HT1080 (cell line): Measurements from ENCODE around the gene TTC33. TPM values are rescaled to one million over a fixed set of nuclear protein-coding genes. Genes with fewer than 3 reads are reported as not detected.
"Not testable (repeated sequence)": the region's sequence is repeated elsewhere in the genome, so short reads cannot be mapped to it uniquely, and the experiment has no call there.

ENCODE experiments used
- DNase-seq: peaks from one replicate; pipeline ENCODE4 v3.0.0-alpha.2; 2015; ENCODE audit warnings: low read depth
- polyA plus RNA-seq, 2 experiments: library from polyadenylated mRNA; depleted of rRNA; stranded (reverse); fragments of >200 nt; gene quantifications; 2 replicates each; pipeline ENCODE4 v1.2.3, GENCODE V29; 2015
- total RNA-seq: library from RNA; depleted of rRNA; stranded (reverse); fragments of >200 nt; shearing (Covaris generic); gene quantifications from 2 replicates; pipeline ENCODE4 v1.2.3, GENCODE V29; 2014; rRNA removed

The TTC33 gene, protein sequence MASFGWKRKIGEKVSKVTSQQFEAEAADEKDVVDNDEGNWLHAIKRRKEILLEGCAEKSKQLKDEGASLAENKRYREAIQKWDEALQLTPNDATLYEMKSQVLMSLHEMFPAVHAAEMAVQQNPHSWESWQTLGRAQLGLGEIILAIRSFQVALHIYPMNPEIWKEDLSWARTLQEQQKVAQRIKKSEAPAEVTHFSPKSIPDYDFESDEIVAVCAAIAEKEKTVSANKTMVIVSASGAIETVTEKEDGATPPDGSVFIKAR
- total RNA-seq = 5.8 and 8.4 TPM in 2 replicates
- 7.7 and 8.7 TPM in 2 replicates for polyA plus RNA-seq (2015; cell fraction: cytosol; rRNA removed)
- 6.2 and 9.4 TPM in 2 replicates for polyA plus RNA-seq (2015; cell fraction: nucleus; rRNA removed)

DNA sequence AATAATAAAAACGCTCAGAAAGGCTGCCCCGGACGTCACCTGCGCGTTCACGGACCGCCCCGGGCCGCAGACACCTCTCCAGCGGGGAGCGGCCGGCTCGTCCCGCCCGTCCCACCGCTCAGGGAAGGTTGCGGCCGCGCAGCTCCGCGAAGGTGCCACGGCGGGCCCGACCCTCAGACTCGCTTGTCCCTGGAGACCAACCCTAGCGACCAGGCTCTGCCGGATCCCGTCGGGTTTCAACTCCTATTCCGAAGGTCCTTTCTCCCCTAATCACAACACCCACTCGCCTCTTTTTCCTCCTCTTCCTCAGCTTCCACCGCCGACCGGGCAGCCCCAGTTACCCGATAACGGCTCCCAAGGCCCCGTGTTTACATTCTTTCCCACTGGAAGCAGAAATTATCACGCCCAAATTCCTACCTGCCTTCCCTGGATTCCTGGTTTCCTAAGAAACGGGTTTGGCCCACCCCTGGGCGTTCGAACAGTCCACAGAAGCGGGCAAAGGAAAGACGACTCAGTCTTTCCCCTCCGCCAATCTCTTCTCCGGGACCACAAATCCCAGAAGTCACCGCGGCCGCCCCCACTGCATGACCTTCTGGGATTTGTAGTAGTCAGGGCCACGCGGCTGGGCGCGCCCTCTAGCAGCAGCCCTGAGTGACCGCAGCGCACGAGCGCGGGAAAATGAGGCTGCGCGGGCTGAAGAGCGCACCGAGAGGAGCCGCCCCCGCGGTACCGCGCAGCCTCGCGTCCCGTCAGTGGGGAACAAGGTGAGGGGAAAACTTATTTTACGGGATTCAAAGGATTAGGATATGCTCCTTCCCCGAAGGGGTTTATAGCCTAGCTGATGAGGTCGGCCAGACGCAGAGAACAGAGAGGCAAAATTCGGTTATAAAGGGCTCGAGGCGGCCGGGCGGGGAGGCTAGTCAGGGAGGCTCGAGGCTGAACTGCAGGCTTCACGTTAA, at the start of gene TTC33:
Gene TTC33, minus strand, starts transcription at position 555 of the 959 bp plus-strand sequence. CDS start 8,943 bp downstream, outside the sequence.
- peak; percentile 94 for DNase-seq

DNA sequence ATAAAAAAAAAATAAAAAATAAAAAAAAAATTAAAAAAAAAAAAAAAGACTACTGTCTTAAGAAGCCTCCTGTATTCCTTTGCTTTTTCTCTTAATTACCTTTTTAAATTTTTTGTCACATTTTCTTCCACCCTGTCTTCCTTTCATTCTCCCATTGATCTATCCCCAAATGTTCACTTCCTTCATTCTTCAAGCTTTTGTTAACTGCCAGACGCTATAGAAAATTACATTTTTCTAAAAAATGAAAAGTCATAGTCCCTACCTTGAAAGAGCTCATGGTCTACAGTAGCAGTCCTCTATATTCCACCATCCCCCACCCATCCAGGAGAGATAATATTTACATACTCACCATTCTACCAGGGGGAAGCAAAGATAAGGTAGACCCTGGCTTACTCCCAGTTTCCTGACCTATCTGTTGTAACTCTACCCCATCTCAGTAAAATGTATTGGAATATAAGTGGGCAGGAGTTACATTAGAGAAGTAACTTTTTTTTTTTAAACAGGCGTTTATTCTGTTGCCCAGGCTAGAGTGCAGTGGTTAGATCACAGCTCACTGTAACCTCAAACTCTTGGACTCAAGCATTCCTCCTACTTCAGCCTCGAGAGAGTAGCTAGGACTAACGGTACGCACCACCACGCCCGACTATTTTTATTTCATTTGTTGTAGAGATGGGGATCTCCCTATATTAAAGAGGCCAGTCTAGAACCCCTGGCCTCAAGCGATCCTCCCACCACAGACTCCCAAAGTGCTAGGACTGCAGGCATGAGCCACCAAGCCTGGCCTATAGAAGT, 46.2 kb upstream of the TTC33 start:
- DNase-seq = no peak

DNA sequence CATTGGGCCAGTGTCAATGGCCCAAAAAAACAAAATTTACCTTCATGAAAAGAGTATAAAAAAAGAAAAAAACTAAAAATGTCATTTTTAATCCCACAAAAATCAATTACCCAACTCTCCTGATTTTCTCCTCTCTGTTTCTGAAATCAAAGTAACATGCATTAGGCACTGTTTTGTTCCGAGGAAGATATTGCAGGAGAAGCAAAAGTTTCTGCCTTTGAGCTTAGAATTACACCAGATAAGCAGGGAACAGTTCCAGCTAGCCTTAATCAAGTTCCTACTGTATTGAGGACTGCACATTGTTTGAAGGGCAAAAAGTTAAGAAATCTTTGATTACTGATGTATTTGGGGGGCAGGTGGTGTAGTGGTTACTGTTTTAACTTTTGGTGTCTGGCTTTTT, 43.5 kb upstream of the TTC33 start:
- no peak for DNase-seq

DNA sequence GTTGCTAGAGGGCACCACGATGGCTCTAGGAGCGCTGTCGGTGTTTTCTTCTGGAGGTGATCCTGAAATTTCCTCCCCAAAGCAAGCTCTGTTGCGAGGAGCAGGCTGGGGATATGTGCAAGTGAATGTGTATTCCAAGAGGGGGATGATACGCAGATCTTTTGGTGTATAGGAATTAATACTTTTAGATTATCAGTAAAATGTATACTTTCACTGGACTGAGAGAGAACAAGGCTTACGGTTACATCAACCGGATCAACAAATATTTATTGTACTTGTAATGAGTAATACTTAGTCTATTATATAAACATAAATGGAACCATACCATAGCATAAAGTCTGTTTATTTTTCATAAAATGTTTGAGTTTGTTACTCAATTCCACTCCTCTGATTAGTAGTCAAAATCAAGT, 43.0 kb upstream of the TTC33 start:
- peak; percentile 67 for DNase-seq

DNA sequence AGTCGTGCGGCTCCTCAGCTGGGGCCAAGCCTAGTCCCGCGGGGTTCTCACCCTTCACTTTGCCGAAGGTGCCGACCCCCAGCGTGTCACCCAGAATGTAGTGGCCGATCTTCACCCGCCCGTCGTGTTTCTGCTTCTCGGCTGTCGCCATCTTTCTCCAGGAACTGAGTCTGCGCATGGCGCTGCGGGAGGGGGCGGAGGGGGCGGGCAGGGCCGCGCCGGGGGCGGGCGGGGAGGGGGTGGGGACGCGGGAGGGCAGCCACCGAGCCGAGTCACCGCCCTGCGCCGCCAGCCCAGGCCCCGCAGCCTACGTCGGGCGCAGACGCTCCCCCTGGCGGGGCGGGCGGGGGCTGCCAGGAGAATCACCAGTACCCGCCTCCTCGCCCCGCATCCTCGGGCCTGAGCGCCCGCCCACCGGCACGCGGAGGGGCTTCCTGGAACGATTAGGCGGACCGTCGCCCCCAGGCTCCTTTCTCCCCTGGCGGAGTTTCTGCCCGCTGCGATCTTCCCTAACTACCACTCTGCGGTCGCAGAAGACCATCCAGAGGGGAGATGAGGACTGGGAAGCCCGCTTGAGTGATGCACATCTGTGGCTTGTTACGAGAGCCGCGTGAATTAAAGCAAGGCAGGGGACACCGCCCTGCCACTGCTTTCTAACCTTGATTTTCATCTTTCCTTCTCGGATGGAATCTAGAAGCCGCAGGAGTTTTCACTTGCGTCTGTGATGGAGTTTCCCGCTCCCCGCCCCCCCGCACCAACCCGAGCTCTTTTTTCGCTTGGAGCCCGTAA, 42.4 kb upstream of the TTC33 start, which contains the start of gene PRKAA1:
Gene PRKAA1, minus strand, starts transcription at position 363 of the 789 bp plus-strand sequence. Its CDS starts 185 bp downstream, at position 178.
- peak; percentile 82 for DNase-seq

DNA sequence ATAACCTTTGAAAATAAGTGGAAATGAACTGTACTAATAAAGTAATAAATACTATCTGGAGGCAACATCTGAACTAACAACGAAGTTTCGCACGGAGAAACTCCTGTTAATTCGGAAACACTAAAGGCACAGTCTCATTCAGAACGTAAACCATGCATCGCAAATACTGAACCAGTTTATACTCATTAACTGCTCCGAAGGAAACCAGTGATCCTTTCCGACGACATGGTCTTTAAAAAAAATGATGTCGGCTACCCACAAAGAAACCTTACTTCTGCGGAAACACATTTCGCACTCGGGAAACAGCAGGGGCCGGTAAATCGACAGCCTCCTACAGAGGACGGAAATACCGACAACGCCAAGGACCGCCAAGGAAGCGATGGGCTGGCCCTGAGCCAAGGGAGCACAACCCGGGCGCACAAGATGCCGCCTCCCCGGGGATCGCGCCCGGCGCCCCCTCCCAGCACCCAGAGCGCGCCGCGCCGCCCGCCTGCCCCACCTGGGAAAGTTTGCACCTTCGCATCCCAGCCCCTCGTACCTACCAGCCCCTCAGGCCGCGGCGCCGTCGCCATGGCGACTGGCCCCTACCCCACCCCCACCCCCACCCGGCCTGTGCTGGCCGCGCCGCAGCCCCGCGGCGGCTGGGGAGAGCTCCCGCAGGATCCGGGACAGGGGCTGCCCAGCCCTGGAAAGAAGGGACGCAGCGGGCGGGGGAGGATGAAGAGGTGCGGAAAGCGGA, 41.7 kb upstream of the TTC33 start:
- peak; percentile 74 for DNase-seq

DNA sequence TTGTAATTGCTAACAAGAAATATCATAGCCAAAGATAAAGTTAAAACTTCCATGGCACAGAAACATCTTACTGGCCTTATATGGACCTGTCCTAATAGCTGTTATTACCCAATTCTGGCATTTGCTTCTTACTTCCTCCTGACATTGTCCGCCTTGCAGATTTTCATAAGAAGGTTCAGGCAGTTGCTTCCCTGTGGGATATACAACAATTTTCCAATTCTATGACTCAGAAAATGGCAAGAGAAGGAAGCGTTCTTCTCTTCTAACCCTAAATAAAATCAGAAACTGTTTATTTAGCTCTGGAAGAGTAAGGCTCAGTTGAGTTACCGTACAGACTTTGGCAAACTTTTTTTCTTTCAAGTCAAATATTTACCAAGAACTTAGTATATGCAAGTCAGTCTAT, 40.7 kb upstream of the TTC33 start:
- DNase-seq = no peak

DNA sequence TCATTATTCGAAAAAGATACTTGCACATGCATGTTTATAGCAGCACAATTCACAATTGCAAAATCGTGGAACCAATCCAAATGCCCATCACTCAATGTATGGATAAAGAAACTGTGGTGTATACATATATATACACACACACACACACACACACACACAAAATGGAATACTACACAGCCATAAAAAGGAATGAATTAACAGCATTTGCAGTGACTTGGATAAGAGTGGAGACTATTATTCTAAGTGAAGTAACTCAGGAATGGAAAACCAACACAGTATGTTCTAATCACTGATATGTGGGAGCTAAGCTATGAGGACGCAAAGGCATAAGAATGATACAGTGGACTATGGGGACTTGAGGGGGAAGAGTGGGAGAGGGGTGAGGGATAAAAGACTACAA, 39.1 kb upstream of the TTC33 start:
- DNase-seq = not testable (repeated sequence)

DNA sequence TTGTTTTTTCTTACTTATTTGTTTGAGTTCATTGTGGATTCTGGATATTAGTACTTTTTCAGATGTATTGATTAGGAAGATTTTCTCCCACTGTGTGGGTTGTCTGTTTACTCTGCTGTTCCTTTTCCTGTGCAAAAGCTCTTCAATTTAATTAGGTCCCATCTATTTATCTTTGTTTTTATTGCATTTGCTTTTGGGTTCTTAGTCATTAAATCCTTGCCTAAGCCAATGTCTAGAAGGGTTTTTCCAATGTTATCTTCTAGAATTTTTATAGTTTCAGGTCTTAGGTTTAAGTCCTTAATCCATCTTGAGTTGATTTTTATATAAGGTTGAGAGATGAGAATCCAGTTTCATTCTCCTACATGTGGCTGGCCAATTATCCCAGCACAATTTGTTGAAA, 38.6 kb upstream of the TTC33 start:
- not testable (repeated sequence) for DNase-seq

DNA sequence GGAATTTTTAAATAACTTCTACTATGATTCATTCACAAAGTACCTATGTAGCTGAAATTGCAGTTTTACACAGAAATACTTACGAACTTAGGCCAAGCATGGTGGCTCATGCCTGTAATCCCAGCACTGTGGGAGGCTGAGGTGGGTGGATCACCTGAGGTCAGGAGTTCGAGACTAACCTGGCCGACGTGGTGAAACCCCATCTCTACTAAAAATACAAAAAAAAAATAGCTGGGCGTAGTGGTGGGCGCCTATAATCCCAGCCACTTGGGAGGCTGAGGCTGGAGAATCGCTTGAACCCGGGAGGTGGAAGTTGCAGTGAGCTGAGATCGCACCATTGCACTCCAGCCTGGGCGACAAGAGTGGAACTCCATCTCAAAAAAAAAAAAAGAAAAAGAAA, 36.9 kb upstream of the TTC33 start:
- DNase-seq = not testable (repeated sequence)

DNA sequence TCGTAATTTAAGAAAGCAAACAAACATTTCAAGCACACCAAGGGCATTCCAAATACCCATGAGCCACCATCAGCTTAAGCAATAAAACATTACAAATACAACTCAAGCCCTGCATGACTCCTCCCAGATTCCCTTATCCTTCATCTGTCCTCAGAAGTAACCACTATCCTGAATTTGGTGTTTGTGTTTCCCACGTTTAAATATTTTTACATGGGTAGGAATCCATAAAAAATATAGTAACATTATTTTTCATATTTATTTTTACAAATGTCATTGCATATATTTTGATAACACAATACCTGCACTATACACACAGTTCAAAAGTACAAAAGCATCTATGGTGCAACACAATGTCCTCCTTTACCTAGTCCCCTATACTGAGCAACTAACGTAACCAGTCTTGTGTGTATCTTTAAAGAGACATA, 36.0 kb upstream of the TTC33 start:
- no peak for DNase-seq

DNA sequence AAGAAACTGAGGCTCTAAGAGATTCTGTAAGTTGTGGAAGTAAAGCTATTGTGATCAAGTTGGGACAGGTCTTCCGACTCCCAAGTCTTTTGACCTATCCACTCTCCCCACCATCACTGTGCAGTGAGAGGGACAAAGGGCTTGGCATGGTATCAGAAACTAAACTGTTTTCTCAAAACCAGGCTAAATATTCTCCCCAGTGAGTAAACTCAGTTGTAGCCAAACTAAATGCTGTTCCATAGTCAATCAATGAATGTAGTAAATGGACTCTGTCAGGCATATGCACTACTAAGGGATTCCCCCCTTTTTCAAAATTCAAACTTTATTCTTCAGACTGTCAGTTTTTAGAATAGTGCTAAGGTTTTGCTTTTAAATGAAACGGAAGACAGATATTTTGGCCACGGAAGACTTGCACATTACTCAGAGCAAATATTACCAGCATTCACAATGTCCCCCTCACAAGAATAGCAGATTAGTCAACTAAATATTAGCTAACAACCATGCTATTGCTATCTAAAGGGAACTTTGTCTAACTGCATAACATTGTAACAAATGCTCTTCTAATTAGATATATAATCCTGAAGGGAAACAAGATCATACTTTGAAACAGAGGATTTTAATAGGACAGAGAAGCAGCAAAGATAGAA, 35.3 kb upstream of the TTC33 start:
- no peak for DNase-seq

DNA sequence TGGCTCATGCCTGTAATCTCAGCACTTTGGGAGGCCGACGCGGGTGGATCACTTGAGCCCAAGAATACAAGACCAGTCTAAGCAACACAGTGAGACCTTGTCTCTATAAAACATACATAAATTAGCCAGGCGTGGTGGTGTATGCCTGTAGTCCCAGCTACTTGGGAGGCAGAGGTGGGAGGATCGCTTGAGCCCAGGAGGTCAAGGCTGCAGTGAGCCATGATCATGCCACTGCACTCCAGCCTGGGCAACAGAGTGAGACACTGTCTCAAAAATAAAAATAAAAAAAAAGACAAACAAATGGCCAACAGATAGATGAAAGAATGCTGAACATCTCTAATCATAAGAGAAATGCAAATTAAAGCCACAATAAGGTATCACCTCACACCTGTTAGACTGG, 33.2 kb upstream of the TTC33 start:
- not testable (repeated sequence) for DNase-seq

DNA sequence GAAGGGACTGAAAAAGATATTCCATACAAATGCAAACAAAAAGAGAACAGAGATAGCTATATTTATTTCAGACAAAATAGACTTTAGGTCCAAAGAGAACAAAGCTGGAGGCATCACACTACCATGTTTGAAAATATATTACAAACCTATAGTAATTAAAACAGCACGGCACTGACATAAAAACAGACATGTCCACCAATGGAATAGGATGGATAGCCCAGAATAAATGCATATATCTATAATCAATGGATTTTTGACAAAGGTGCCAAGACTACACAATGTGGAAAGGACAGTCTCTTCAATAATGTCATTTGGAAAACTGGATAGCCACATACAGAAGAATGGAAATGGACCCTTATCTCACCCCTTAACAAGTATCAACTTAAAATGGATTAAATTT, 32.2 kb upstream of the TTC33 start:
- DNase-seq = no peak

DNA sequence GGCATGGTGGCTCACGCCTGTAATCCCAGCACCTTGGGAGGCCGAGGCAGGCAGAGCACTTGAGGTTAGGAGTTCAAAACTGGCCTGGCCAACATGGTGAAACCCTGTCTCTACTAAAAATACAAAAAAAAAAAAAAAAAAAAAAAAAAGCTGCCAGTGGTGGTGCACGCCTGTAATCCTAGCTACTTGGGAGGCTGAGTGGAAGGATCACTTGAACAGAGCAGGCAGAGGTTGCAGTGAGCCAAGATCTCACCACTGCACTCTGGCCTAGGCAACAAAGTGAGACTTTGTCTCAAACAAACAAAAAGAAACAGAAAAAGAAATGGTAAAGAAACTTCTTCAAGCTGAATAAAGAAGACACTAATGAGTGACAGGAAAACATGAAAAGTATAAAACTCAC, 30.9 kb upstream of the TTC33 start:
- not testable (repeated sequence) for DNase-seq

DNA sequence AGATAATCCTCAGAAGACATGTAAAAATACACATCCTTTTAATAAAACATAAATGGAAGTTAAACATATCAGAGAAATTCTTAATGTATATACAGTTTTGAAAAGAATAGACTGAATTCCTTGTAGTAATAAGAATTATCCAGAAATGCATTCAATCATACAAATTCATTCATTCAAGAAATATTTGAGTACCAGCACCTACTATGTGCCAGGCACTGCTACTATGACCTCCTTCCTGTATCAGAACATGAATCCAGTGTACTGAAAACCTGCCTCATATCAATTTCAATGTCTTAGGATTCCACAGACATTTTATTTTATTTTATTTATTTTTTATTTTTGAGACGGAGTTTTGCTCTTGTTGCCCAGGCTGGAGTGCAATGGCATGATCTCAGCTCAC, 29.2 kb upstream of the TTC33 start:
- DNase-seq = no peak

DNA sequence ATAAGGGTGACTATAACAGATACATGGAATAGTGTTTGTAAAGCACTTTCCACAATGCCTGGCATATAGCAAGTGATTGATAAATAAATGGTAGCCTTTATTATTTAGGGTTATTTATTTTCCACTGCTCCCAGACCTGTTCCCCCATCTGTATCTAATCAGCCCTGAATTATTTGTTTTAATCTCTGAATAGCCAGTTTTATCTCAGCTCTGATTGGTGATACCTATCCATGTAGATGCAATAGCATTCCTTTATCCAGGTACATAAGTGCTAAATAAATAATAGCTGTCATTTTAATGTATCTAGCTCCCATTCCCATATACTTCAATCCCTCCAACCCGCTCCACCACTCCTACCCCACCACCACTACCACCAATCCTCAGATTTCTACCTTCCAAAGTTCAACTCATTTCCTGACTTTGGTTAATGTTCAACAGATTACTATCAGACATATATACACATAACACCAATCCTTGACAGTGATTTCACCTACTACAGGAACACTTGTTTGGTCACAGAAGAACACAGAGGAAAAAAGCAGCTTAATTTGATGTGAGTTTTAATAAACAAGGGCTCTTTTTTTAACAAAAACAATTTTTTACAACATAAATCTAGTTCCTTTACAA, 28.4 kb upstream of the TTC33 start:
- no peak for DNase-seq

DNA sequence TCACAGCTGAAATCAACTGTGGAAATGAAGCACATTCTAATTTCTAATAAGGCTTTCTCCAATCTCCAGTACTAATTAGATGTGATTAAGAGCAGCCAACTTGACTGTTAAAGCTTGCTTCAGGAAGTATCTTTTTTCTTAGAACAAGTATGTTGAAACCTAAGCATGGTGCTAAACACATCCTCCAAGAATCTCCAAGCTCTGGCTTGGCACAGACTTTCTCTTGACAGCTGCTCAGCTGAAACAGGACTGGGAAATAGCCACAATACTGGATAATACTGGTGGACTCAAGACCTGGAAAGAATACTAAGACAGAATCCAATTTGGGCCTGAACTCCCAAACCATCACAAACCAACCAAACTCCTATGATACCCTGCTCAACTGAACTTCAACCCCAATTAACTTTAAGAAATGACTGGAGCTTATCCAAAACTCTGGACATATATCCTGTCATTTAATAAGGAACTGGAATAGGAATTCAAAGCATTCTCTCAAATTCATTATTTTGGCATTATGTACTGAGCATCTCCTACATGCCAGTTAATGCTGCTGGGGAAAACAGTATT, 26.2 kb upstream of the TTC33 start:
- DNase-seq = no peak
